ENCODE results near the gene DGLUCY.

DGLUCY gene

DNA sequence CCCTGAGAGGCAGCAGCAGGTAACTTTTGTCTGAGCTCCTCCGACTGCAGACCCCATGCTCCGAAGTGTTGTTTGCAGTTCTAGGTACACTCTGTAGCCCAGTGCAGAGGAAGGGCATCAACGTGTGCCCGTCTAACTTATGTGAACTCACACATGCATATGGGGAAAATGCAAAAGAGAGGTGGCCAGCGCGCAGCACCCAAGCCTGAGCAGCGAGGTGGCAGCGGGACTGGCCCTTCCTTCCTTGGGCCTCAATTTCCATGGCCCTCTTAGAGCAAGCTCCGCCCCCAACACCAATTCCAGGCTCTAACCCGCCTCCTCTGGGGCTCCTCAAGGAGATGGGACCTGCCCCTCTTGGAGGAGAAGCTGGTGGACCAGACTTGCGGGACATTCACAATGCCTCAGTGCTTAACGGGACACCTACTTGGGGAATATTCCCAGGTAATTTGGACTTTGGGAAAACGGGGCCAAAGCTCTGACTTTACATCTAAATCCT is 102.9 kb downstream of the DGLUCY start:
- TF ChIP-seq, protein P1, sequence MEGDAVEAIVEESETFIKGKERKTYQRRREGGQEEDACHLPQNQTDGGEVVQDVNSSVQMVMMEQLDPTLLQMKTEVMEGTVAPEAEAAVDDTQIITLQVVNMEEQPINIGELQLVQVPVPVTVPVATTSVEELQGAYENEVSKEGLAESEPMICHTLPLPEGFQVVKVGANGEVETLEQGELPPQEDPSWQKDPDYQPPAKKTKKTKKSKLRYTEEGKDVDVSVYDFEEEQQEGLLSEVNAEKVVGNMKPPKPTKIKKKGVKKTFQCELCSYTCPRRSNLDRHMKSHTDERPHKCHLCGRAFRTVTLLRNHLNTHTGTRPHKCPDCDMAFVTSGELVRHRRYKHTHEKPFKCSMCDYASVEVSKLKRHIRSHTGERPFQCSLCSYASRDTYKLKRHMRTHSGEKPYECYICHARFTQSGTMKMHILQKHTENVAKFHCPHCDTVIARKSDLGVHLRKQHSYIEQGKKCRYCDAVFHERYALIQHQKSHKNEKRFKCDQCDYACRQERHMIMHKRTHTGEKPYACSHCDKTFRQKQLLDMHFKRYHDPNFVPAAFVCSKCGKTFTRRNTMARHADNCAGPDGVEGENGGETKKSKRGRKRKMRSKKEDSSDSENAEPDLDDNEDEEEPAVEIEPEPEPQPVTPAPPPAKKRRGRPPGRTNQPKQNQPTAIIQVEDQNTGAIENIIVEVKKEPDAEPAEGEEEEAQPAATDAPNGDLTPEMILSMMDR (IDR thresholded peaks at IDR 0.05): no peak

DNA sequence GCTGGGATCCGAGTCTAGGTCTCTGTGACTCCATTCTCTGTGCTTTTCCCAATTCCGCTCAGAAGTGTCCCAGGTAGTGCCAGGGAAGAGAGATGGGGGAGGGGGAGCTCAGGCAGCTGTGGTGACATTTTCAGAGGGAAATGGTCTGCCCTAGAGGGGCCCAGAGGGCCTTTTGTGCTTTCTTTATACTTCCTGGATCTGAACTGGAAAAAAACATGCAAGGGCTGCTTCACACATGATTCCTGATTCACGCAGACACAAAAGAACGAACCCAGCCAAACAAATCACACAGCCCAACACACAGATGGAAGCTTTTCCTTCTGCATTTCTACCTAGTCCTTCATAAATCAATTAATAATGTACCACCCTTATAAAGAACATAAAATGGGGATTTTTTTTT is 104.1 kb downstream of the DGLUCY start:
- TF ChIP-seq, protein P1 (IDR thresholded peaks at IDR 0.05): no peak

DNA sequence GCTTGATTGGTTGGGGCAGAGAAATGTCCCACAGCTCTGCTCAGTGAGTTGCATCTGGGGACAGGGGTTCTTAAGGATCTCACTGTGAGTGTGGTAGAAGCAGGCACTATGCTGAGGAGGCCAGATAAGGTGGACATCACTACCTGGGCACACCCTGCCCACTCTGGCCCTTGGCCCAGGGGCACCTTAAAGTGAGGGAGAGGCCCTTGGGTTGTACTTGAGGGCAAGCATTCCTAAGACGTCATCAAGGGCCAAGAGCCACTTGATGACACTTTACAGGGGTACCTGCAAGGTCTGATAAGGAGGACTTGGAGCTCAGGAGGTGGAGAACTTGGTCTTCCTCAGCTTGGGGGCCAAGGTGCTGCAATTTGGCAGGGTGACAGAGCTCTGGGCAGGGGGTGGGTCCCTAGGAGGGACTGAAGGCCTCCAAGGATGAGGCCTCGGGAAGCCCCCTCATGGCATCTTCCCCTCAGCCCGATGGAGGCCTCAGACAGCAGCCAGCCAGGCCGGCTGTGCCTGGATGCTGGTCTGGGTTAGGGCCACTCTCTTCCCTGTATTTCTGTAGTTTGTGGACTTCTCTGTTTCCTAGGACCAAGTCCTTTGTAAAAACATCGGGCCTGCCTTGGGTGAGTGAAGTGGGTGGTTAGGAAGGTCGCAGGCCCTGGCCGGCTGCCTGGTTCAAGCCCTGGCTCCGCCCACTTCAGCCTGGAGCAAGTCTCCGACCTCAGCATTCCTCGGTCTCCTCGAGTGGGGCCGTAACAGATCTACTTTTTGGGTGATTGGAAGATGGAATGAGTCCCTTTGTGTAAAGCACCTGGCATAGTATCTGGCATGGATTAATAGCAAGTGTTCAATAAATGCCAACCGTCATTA is 105.9 kb downstream of the DGLUCY start:
- TF ChIP-seq, protein P1 (IDR thresholded peaks at IDR 0.05): no peak

DNA sequence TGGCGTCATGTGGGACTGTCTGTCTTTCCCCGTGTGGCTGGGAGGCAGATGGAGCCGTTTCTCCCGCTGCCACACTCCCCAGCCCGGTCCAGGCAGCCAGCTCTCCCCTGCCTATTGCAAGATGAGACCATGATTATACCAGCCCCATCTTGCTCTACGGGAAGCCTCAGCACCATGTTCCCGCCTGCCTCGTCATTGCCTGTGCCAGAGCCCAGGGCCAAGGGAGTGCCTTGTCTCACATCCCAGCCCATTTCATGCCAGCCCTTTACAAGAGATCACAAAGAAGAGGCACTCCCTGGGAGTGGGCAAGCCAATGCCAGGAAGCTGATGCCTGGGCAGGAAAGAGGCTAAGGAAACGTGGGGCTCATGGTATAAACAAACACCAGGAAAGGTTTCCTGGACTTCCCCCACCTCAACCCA is 106.7 kb downstream of the DGLUCY start:
- TF ChIP-seq, protein P1 (IDR thresholded peaks at IDR 0.05): no peak

DNA sequence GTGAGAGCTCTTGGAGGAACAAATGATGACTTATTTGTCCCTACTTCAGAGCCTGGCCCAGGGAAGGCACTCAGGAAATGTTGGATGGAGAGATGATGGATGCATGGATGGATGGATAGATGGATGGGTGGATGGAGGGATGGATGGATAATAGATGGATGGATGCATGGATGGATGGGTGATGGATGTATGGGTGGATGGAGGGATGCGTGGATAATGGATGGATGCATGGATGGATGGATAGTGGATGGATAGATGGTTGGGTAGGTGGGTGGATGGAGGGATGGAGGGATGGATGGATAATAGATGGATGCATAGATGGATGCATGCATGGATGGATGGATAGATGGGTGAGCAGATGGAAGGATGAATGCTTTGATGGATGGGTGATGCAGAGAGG is 107.4 kb downstream of the DGLUCY start:
- TF ChIP-seq, protein P1 (IDR thresholded peaks at IDR 0.05): no peak

DNA sequence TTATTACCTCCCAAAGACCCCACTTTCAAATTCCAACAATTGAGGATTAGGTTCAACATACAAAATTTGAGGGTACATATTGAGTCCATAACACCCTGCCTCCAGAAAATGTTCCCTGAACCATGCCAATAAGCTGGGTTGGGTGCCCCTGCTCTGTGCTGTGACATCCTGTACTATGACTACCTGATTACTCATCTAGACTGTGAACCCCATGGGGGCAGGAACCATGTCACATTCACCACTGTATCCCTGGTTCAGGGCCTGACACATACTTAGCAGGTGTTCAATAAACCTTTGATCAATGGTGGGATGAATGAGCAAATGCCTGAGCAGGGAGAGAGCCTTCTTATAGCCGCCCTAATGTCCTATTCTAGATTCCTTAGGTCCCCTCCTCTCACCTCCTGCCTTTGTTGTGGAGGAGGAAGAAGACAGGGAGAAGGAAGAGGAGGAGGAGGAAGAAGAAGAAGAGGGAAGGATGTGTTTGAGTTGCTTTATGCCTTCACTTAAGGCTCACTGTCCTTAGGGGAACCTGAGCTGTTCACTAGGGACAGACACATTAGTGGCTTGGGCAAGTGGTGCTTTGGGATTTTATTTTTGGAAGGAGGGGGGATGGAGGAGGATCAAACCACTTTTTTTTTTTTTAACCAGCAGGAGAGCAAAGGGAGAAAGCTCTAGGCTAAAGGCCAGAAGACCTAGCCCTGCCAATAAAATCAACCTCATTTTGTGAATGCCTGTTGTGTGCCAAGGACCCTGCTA is 109.3 kb downstream of the DGLUCY start:
- TF ChIP-seq, protein P1 (IDR thresholded peaks at IDR 0.05): no peak

DNA sequence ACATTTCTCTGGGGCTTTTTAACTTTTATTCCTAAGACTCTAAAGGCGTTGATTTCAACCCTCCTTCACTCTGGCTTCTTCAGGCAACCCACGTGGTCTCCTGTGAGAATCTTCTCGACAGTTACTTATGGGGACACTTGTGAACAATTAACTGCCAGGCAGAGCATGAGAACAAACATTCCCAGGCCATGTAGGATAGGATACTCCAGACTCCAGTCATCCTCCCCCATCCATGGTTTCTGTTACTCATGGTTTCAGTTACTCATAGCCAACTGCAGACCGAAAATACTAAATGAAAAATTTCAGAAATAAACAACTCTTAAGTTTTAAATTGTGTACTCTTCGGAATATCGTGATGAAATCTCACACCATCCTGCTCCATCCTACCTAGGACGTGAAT is 111.2 kb downstream of the DGLUCY start:
- TF ChIP-seq, protein P1 (IDR thresholded peaks at IDR 0.05): no peak

Measured in LNCAP (cell line).